ENCODE results near the gene TECTB.
A peak's percentile ranks its signal among the peaks of the same experiment; 100 is the strongest.

TECTB gene

GRCh38 chr10:112275512-112276245 lies 7.5 kb upstream of the TECTB start:
- DNase-seq: no peak

GRCh38 chr10:112278871-112279270 lies 4.3 kb upstream of the TECTB start:
- no peak for DNase-seq

GRCh38 chr10:112279433-112279832 lies 3.8 kb upstream of the TECTB start:
- no peak for DNase-seq

- peak; percentile 56 for DNase-seq
Measured at GRCh38 chr10:112280205-112280921, 2.8 kb upstream of the TECTB start.

- DNase-seq: peak; percentile 88
Measured at GRCh38 chr10:112282086-112282485, 1.1 kb upstream of the TECTB start.

GRCh38 chr10:112286837-112287818 lies 3.9 kb downstream of the TECTB start:
- DNase-seq: no peak

GRCh38 chr10:112287844-112288243 lies 4.6 kb downstream of the TECTB start:
- no peak for DNase-seq

GRCh38 chr10:112288486-112288885 lies 5.3 kb downstream of the TECTB start:
- DNase-seq: no peak

GRCh38 chr10:112289373-112290053 lies 6.3 kb downstream of the TECTB start:
- DNase-seq: no peak

GRCh38 chr10:112290054-112290373 lies 6.8 kb downstream of the TECTB start:
- DNase-seq: no peak

- DNase-seq: no peak
Measured at GRCh38 chr10:112294169-112294568, 11.0 kb downstream of the TECTB start.

GRCh38 chr10:112295853-112296830 lies 12.9 kb downstream of the TECTB start:
- DNase-seq: peak; percentile 41

GRCh38 chr10:112296908-112297331 lies 13.7 kb downstream of the TECTB start:
- DNase-seq: no peak

- no peak for DNase-seq
Measured at GRCh38 chr10:112298581-112298980, 15.4 kb downstream of the TECTB start.

GRCh38 chr10:112299456-112299855 lies 16.3 kb downstream of the TECTB start:
- DNase-seq: no peak

- DNase-seq: no peak
Measured at GRCh38 chr10:112302335-112302734, 19.1 kb downstream of the TECTB start.

- DNase-seq: no peak
Measured at GRCh38 chr10:112303528-112303927, 20.3 kb downstream of the TECTB start.

GRCh38 chr10:112304267-112304859 lies 21.2 kb downstream of the TECTB start:
- peak; percentile 82 for DNase-seq

- peak; percentile 62 for DNase-seq
Measured at GRCh38 chr10:112307358-112308124, 24.3 kb downstream of the TECTB start.

- no peak for DNase-seq
Measured at GRCh38 chr10:112308125-112308502, 24.9 kb downstream of the TECTB start.
